Upper lobe of left lung (tissue), 4 donors: ENCODE data around the gene KNDC1.

Experiments
- CTCF ChIP-seq, 6 experiments: fragments of 450-650 bp in 4 of 6; fragments of 200-600 bp in 2 of 6; sonication (generic) in 2 of 6; IDR thresholded peaks; one replicate each; pipeline ENCODE4 v1.5.1; 2016 to 2019; ENCODE audit warnings: antibody characterized with exemption in 6 of 6
- POLR2AphosphoS5 ChIP-seq, 2 donors: sonication (generic); formaldehyde crosslinking; IDR thresholded peaks; one replicate each; pipeline ENCODE4 v1.5.1; 2017; ENCODE audit warnings: antibody characterized with exemption in 2 of 2

GRCh38 chr10:133115453-133115842 is 44.6 kb upstream of the KNDC1 start:
- TF ChIP-seq CTCF (IDR thresholded peaks at IDR 0.05) (no peak), POLR2AphosphoS5 (IDR thresholded peaks at IDR 0.05) (no peak)
